Esophagus muscularis mucosa (tissue), 3 donors: ENCODE results near the gene GPR21.

Experiments used
- CTCF ChIP-seq, 3 experiments: fragments of 200-600 bp in 2 of 3; fragments of 450-650 bp in 1 of 3; sonication (generic) in 2 of 3; IDR thresholded peaks; one replicate each; pipeline ENCODE4 v1.5.1; 2017 to 2019; ENCODE audit warnings: antibody characterized with exemption in 3 of 3, mild to moderate bottlenecking in 2 of 3, moderate library complexity in 1 of 3
- POLR2AphosphoS5 ChIP-seq, 2 donors: sonication (generic); formaldehyde crosslinking; IDR thresholded peaks; one replicate each; pipeline ENCODE4 v1.6.1; 2017; ENCODE audit warnings: antibody characterized with exemption in 2 of 2

GRCh38 chr9:123040801-123041200 is 7.3 kb downstream of the GPR21 start:
- no peak for TF ChIP-seq CTCF (IDR thresholded peaks at IDR 0.05)
- no peak for TF ChIP-seq POLR2AphosphoS5 (IDR thresholded peaks at IDR 0.05)
